ENCODE measurements around the gene SRGAP1.

GRCh38 chr12:64064240-64064639 is 219.7 kb downstream of the SRGAP1 start:
- TF ChIP-seq CTCF (conservative IDR thresholded peaks at IDR 0.05) (no peak), ZFX (IDR thresholded peaks at IDR 0.05) (no peak)

All from C4-2B (cell line).